Keratinocyte (primary cell): ENCODE measurements around the gene TRAPPC13. TPM values are rescaled to one million over a fixed set of nuclear protein-coding genes. Genes with fewer than 3 reads are reported as not detected.
"Not testable (repeated sequence)": the region's sequence is repeated elsewhere in the genome, so short reads cannot be mapped to it uniquely, and the experiment has no call there.

Source experiments
- DNase-seq: peaks from one replicate; pipeline ENCODE4 v3.0.0-alpha.2; 2011; ENCODE audit warnings: low read depth, missing footprints, low spot score
- FAIRE-seq: peaks from 2 replicates; lab custom pipeline; 2011; peaks lifted over from hg19 to GRCh38; lab: Jason Lieb, UNC
- H2AFZ ChIP-seq: 2 replicates; pipeline ENCODE4 v1.6.0; 2012; ENCODE audit warnings: low read length, control low read depth, inconsistent platforms; ENCODE audit not compliant: control insufficient read depth
- H3K27ac ChIP-seq: 2 replicates; pipeline ENCODE4 v1.5.1; 2011; ENCODE audit warnings: low read length; ENCODE audit not compliant: control insufficient read depth, insufficient read depth
- H3K27me3 ChIP-seq: 3 replicates; pipeline ENCODE4 v1.6.0; 2011; ENCODE audit warnings: low read length; ENCODE audit not compliant: control insufficient read depth, insufficient read depth; ENCODE audit errors: extremely low read depth
- H3K36me3 ChIP-seq, 2 experiments: 2 replicates in 1 of 2; 3 replicates in 1 of 2; pipeline ENCODE4 v1.5.1; 2011; ENCODE audit warnings: low read length in 2 of 2, mild to moderate bottlenecking in 1 of 2; ENCODE audit not compliant: control insufficient read depth in 2 of 2, insufficient read depth in 2 of 2; ENCODE audit errors: extremely low read depth in 1 of 2
- H3K4me1 ChIP-seq: 3 replicates; pipeline ENCODE4 v1.5.1; 2011; ENCODE audit warnings: low read length; ENCODE audit not compliant: control insufficient read depth, insufficient read depth; ENCODE audit errors: extremely low read depth
- H3K4me2 ChIP-seq: 3 replicates; pipeline ENCODE4 v1.6.0; 2011; ENCODE audit warnings: low read depth, low read length; ENCODE audit not compliant: control insufficient read depth, insufficient read depth; ENCODE audit errors: extremely low read depth
- H3K4me3 ChIP-seq, 3 experiments: fragments of 200-600 bp in 1 of 3; sonication (generic) in 1 of 3; 2 replicates in 2 of 3; 3 replicates in 1 of 3; pipeline ENCODE4 v1.5.1; 2011 to 2016; ENCODE audit warnings: low read length in 3 of 3, mild to moderate bottlenecking in 3 of 3, control low read depth in 2 of 3, inconsistent platforms in 1 of 3, low read depth in 1 of 3, mixed read lengths in 1 of 3, mixed run types in 1 of 3, moderate library complexity in 1 of 3; ENCODE audit not compliant: control insufficient read depth in 2 of 3, insufficient read depth in 2 of 3; ENCODE audit errors: extremely low read depth in 1 of 3
- H3K79me2 ChIP-seq: 2 replicates; pipeline ENCODE4 v1.6.0; 2012; ENCODE audit warnings: low read length; ENCODE audit not compliant: control insufficient read depth, insufficient read depth
- H3K9ac ChIP-seq: 3 replicates; pipeline ENCODE4 v1.6.0; 2011; ENCODE audit warnings: low read length; ENCODE audit not compliant: control insufficient read depth, insufficient read depth; ENCODE audit errors: extremely low read depth
- H3K9me1 ChIP-seq: 3 replicates; pipeline ENCODE4 v1.6.0; 2011; ENCODE audit warnings: low read length; ENCODE audit not compliant: control insufficient read depth, insufficient read depth; ENCODE audit errors: extremely low read depth
- H3K9me3 ChIP-seq: 2 replicates; pipeline ENCODE4 v1.5.1; 2012; ENCODE audit warnings: low read depth, low read length; ENCODE audit not compliant: control insufficient read depth
- H4K20me1 ChIP-seq: 3 replicates; pipeline ENCODE4 v1.6.0; 2011; ENCODE audit warnings: low read length; ENCODE audit not compliant: control insufficient read depth, insufficient read depth; ENCODE audit errors: extremely low read depth
- EZH2 ChIP-seq: IDR thresholded peaks from one replicate; pipeline ENCODE4 v1.6.1; 2012; ENCODE audit warnings: inconsistent platforms, mild to moderate bottlenecking, low read length, moderate library complexity
- dilution Hi-C: fragments of 300-500 bp; cut with MboI; formaldehyde crosslinking; loops from one replicate; pipeline ENCODE4 v1.7.0; 2020; ENCODE audit warnings: low sequenced_read_pairs; ENCODE audit not compliant: extremely low pct_ligation_motif_present
- polyA plus RNA-seq, 5 experiments: library from polyadenylated mRNA; depleted of rRNA in 3 of 5; stranded (reverse) in 3 of 5; stranded (forward) in 1 of 5; unstranded in 1 of 5; fragments of >200 nt; gene quantifications; 1 replicate in 1 of 5; 2 replicates in 3 of 5; 3 replicates in 1 of 5; pipeline versions ENCODE4 v1.2.1 to v1.2.3, GENCODE V29; 2011 to 2012; ENCODE audit warnings: missing spikeins in 2 of 5, low read depth in 1 of 5, low replicate concordance in 1 of 5
- TF ChIP-seq, protein P1 (sequence below), 3 experiments: IDR thresholded peaks in 1 of 3; conservative IDR thresholded peaks in 1 of 3; optimal IDR thresholded peaks in 1 of 3; 2 replicates in 2 of 3; 3 replicates in 1 of 3; pipeline versions ENCODE3 to v1.5.1; 2011; ENCODE audit warnings: low read length in 3 of 3, mild to moderate bottlenecking in 3 of 3, moderate library complexity in 2 of 3, control low read depth in 1 of 3, inconsistent platforms in 1 of 3; ENCODE audit not compliant: insufficient read depth in 2 of 3; ENCODE audit errors: extremely low read depth in 1 of 3

The TRAPPC13 gene
- polyA plus RNA-seq, 1 donor (not counting 4 experiments of a cell fraction or from before 2014, with no cell fraction given): 22.2 TPM

DNA sequence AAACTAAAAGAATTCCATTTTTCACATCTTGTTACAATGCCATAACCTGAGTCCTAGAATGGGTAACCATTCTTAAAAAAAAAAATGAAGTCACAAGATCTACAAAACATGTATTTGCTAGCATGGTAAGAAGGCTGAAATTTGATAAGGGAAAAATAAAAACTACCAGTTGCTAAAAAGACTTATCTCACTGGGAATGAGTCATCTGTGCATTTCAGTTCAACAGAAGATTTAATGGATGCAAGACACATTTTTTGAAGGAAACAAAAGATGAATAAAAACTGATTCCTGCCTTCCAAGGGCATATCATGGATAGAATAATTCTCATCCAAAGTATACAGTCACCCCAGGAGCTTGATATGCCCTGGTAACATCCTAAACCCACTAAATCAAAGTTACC, 49.9 kb downstream of the TRAPPC13 start:
- H3K27ac ChIP-seq: no peak overlapping the region
- H3K36me3 ChIP-seq: peaks cover 3 to 5% of the 10 kb centered on the region in 2 experiments
- DNase-seq (no peak), FAIRE-seq (no peak)
- H3K9ac ChIP-seq: no peak overlapping the region
- H3K9me3 ChIP-seq: no peaks in the 10 kb centered on the region
- no peaks in the 10 kb centered on the region for H4K20me1 ChIP-seq
- dilution Hi-C loops: no loop called here
- no peak overlapping the region for H2AFZ ChIP-seq
- no peaks in the 10 kb centered on the region for H3K79me2 ChIP-seq
- H3K4me3 ChIP-seq: no peak overlapping the region
- no peaks in the 10 kb centered on the region for H3K9me1 ChIP-seq
- H3K4me1 ChIP-seq: peaks cover 3% of the 10 kb centered on the region
- TF ChIP-seq, protein P1, sequence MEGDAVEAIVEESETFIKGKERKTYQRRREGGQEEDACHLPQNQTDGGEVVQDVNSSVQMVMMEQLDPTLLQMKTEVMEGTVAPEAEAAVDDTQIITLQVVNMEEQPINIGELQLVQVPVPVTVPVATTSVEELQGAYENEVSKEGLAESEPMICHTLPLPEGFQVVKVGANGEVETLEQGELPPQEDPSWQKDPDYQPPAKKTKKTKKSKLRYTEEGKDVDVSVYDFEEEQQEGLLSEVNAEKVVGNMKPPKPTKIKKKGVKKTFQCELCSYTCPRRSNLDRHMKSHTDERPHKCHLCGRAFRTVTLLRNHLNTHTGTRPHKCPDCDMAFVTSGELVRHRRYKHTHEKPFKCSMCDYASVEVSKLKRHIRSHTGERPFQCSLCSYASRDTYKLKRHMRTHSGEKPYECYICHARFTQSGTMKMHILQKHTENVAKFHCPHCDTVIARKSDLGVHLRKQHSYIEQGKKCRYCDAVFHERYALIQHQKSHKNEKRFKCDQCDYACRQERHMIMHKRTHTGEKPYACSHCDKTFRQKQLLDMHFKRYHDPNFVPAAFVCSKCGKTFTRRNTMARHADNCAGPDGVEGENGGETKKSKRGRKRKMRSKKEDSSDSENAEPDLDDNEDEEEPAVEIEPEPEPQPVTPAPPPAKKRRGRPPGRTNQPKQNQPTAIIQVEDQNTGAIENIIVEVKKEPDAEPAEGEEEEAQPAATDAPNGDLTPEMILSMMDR (optimal IDR thresholded peaks at IDR 0.05 in 1 of 3, IDR thresholded peaks at IDR 0.05 in 1 of 3, conservative IDR thresholded peaks at IDR 0.05 in 1 of 3; ENCODE audit: extremely low read depth in 1 of 3, insufficient read depth in 2 of 3, low read length in 3 of 3): no peak
- no peak for TF ChIP-seq EZH2
- no peaks in the 10 kb centered on the region for H3K27me3 ChIP-seq
- no peak overlapping the region for H3K4me2 ChIP-seq

DNA sequence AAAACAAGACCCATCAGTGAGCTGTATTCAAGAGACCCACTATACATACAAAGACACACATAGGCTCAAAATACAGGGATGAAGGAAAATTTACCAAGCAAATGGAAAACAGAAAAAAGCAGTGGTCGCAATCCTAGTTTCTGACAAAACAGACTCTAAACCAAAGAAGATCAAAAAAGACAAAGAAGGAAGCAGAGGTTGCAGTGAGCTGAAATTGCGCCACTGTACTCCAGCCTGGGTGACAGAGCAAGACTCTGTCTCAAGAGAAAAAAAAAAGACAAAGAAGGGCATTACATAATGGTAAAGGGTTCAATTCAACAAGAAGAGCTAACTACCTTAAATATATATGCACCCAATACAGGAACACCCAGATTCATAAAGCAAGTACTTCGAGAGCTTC, 51.2 kb downstream of the TRAPPC13 start:
- not testable (repeated sequence) for DNase-seq

DNA sequence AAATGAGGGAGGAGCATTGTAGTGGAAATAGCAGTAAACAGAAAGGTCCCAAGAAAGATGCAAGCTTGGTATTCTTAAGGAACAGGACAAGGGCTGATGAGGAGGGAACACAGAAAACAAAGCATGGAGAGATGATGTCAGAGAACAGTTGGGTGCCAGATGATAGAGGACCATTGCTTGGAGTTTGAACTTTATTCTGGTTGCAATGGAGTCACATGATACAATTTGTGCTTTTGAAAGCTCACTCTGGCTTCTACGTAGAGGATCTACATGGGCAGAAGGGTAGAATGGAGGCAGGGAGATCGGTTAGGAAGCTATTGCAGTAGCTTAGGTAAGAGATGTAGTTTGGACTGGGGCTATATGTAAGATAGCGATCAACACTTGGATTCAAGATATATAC, 57.3 kb downstream of the TRAPPC13 start:
- no peak overlapping the region for H3K4me3 ChIP-seq
- no peak overlapping the region for H3K4me2 ChIP-seq
- no peak overlapping the region for H3K27ac ChIP-seq
- H3K9me3 ChIP-seq: no peaks in the 10 kb centered on the region
- no peak for TF ChIP-seq EZH2
- TF ChIP-seq, protein P1 (optimal IDR thresholded peaks at IDR 0.05 in 1 of 3, IDR thresholded peaks at IDR 0.05 in 1 of 3, conservative IDR thresholded peaks at IDR 0.05 in 1 of 3; ENCODE audit: extremely low read depth in 1 of 3, insufficient read depth in 2 of 3, low read length in 3 of 3): no peak
- peaks cover 0 to 3% of the 10 kb centered on the region in 2 experiments for H3K36me3 ChIP-seq
- no peaks in the 10 kb centered on the region for H3K9me1 ChIP-seq
- no peaks in the 10 kb centered on the region for H3K4me1 ChIP-seq
- H3K27me3 ChIP-seq: no peaks in the 10 kb centered on the region
- H4K20me1 ChIP-seq: no peaks in the 10 kb centered on the region
- no peaks in the 10 kb centered on the region for H3K79me2 ChIP-seq
- H3K9ac ChIP-seq: no peak overlapping the region
- no peak for FAIRE-seq
- dilution Hi-C loops: no loop called here
- H2AFZ ChIP-seq: no peak overlapping the region
- DNase-seq: no peak

More for the DNA sequence above, 51.2 kb downstream of the TRAPPC13 start:
- H2AFZ ChIP-seq, H3K9me3 ChIP-seq, FAIRE-seq, H3K4me3 ChIP-seq, H3K9me1 ChIP-seq, H3K4me2 ChIP-seq, H3K79me2 ChIP-seq, H3K36me3 ChIP-seq, H3K27ac ChIP-seq, H3K4me1 ChIP-seq, H4K20me1 ChIP-seq, H3K9ac ChIP-seq, dilution Hi-C loops, H3K27me3 ChIP-seq: not testable (repeated sequence)
